ENCODE data around the gene HAPLN1.
A peak's percentile ranks its signal among the peaks of the same experiment; 100 is the strongest.
"Not testable (repeated sequence)": the region's sequence is repeated elsewhere in the genome, so short reads cannot be mapped to it uniquely, and the experiment has no call there.

HAPLN1 gene

GRCh38 chr5:83720836-83721537 lies at the start of gene HAPLN1:
HAPLN1 (minus strand) TSS chr5:83720855; CDS start chr5:83673523, 47,332 bp downstream.
- DNase-seq = no peak

GRCh38 chr5:83767409-83767992 lies 46.8 kb upstream of the HAPLN1 start:
- no peak for DNase-seq

- no peak for DNase-seq
Measured at GRCh38 chr5:83764101-83764500, 43.4 kb upstream of the HAPLN1 start.

GRCh38 chr5:83760579-83760978 lies 39.9 kb upstream of the HAPLN1 start:
- no peak for DNase-seq

GRCh38 chr5:83752700-83753099 lies 32.0 kb upstream of the HAPLN1 start:
- no peak for DNase-seq

GRCh38 chr5:83751201-83751600 lies 30.5 kb upstream of the HAPLN1 start:
- no peak for DNase-seq

- DNase-seq = no peak
Measured at GRCh38 chr5:83750749-83751148, 30.1 kb upstream of the HAPLN1 start.

GRCh38 chr5:83745816-83746215 lies 25.2 kb upstream of the HAPLN1 start:
- no peak for DNase-seq

GRCh38 chr5:83744821-83745220 lies 24.2 kb upstream of the HAPLN1 start:
- no peak for DNase-seq

- DNase-seq = no peak
Measured at GRCh38 chr5:83742089-83742488, 21.4 kb upstream of the HAPLN1 start.

GRCh38 chr5:83741571-83741970 lies 20.9 kb upstream of the HAPLN1 start:
- DNase-seq = no peak

- DNase-seq = no peak
Measured at GRCh38 chr5:83740741-83741140, 20.1 kb upstream of the HAPLN1 start.

- not testable (repeated sequence) for DNase-seq
Measured at GRCh38 chr5:83736169-83736568, 15.5 kb upstream of the HAPLN1 start.

- not testable (repeated sequence) for DNase-seq
Measured at GRCh38 chr5:83735058-83735457, 14.4 kb upstream of the HAPLN1 start.

GRCh38 chr5:83731638-83732037 lies 11.0 kb upstream of the HAPLN1 start:
- DNase-seq = no peak

GRCh38 chr5:83729362-83729761 lies 8.7 kb upstream of the HAPLN1 start:
- DNase-seq = no peak

GRCh38 chr5:83726912-83727311 lies 6.3 kb upstream of the HAPLN1 start:
- no peak for DNase-seq

- no peak for DNase-seq
Measured at GRCh38 chr5:83724935-83725334, 4.3 kb upstream of the HAPLN1 start.

- DNase-seq = no peak
Measured at GRCh38 chr5:83724001-83724400, 3.3 kb upstream of the HAPLN1 start.

GRCh38 chr5:83723031-83723430 lies 2.4 kb upstream of the HAPLN1 start:
- DNase-seq = no peak

- no peak for DNase-seq
Measured at GRCh38 chr5:83721953-83722901, 1.6 kb upstream of the HAPLN1 start.

- DNase-seq = no peak
Measured at GRCh38 chr5:83718936-83719495, 1.6 kb downstream of the HAPLN1 start.

GRCh38 chr5:83718195-83718825 lies 2.3 kb downstream of the HAPLN1 start:
- DNase-seq = peak; percentile 62
